MM.1S (cell line): ENCODE measurements around the gene LRRC4C.

Experiments used
- EZH2 ChIP-seq: fragments of 300-600 bp; sonication (generic); optimal IDR thresholded peaks from 2 replicates; pipeline ENCODE3; 2017; ENCODE audit warnings: low read depth, mild to moderate bottlenecking, antibody characterized with exemption, low read length, mixed read lengths
- TF ChIP-seq, protein P1 (sequence below): fragments of 300-600 bp; sonication (generic); IDR thresholded peaks from 2 replicates; pipeline ENCODE4 v1.5.1; 2016; ENCODE audit warnings: antibody characterized with exemption, low read length, mixed read lengths

GRCh38 chr11:40388097-40388818, 1071.2 kb downstream of the LRRC4C start:
- TF ChIP-seq, protein P1, sequence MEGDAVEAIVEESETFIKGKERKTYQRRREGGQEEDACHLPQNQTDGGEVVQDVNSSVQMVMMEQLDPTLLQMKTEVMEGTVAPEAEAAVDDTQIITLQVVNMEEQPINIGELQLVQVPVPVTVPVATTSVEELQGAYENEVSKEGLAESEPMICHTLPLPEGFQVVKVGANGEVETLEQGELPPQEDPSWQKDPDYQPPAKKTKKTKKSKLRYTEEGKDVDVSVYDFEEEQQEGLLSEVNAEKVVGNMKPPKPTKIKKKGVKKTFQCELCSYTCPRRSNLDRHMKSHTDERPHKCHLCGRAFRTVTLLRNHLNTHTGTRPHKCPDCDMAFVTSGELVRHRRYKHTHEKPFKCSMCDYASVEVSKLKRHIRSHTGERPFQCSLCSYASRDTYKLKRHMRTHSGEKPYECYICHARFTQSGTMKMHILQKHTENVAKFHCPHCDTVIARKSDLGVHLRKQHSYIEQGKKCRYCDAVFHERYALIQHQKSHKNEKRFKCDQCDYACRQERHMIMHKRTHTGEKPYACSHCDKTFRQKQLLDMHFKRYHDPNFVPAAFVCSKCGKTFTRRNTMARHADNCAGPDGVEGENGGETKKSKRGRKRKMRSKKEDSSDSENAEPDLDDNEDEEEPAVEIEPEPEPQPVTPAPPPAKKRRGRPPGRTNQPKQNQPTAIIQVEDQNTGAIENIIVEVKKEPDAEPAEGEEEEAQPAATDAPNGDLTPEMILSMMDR = no peak
- TF ChIP-seq EZH2 = no peak
